ENCODE results near the gene CCDC88A. TPM values are rescaled to one million over a fixed set of nuclear protein-coding genes. Genes with fewer than 3 reads are reported as not detected.
A peak's percentile ranks its signal among the peaks of the same experiment; 100 is the strongest.

The CCDC88A gene
- total RNA-seq, 6 experiments from 2014 or later: 39.7 to 62.5 (median 45.7) TPM

DNA sequence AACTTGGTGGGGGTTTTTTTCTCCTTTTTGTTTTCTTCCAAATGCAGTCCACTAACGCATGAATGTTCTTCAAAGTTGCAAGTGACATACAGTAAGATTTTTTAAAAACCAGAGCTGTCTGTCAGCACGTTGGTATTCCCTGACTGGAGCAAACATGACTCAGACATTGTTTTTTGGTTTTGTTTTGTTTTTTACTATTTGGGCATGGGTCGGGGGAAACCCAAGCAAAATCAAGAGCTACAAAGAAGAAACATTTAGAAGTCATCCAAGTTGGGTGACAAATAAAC, 726 bp upstream of the CCDC88A start:
- Mint-ChIP-seq H3K27ac (peak overlapping the region; percentile 58), H3K27me3 (ENCODE audit: insufficient read depth) (peaks cover 1% of the 10 kb centered on the region), H3K36me3 (ENCODE audit: low read depth) (peaks cover 2% of the 10 kb centered on the region; the same call in 1 of the 2 replicates), H3K4me1 (ENCODE audit: low read depth) (peaks cover 70% of the 10 kb centered on the region), H3K9me3 (no peaks in the 10 kb centered on the region), H3K4me3 (peak overlapping the region; percentile 94)
- DNase-seq: peak; percentile 32
- TF ChIP-seq, protein P1, sequence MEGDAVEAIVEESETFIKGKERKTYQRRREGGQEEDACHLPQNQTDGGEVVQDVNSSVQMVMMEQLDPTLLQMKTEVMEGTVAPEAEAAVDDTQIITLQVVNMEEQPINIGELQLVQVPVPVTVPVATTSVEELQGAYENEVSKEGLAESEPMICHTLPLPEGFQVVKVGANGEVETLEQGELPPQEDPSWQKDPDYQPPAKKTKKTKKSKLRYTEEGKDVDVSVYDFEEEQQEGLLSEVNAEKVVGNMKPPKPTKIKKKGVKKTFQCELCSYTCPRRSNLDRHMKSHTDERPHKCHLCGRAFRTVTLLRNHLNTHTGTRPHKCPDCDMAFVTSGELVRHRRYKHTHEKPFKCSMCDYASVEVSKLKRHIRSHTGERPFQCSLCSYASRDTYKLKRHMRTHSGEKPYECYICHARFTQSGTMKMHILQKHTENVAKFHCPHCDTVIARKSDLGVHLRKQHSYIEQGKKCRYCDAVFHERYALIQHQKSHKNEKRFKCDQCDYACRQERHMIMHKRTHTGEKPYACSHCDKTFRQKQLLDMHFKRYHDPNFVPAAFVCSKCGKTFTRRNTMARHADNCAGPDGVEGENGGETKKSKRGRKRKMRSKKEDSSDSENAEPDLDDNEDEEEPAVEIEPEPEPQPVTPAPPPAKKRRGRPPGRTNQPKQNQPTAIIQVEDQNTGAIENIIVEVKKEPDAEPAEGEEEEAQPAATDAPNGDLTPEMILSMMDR (IDR thresholded peaks at IDR 0.05): no peak

DNA sequence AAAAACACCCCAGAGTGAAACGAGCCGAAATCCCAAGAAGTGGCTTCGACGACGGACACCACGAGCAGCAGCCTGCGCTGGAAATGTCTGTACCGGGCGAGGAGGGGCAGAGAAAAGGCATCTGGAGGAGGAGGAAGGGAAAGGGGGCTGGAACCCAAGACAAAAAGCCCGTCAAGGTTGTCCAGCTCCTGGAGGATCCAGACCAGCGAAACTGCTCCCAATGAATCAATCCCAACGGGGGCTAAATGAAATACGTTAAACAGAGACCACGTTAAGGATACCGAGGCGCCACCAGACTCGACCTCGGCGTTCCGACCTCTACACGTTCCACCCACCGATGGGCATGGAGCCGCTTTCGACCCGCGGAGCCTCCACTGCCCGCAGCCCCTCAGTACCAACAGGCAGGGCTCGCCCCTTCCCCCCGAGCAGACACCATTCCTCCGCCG, 400 bp downstream of the CCDC88A start:
- Mint-ChIP-seq H3K4me1 (ENCODE audit: low read depth) (peaks cover 68% of the 10 kb centered on the region), H3K36me3 (ENCODE audit: low read depth) (peaks cover 6% of the 10 kb centered on the region; the same call in 1 of the 2 replicates), H3K9me3 (no peaks in the 10 kb centered on the region), H3K27ac (peak overlapping the region; percentile 92), H3K4me3 (peak overlapping the region; percentile 94), H3K27me3 (ENCODE audit: insufficient read depth) (peaks cover 1% of the 10 kb centered on the region)
- TF ChIP-seq, protein P1 (IDR thresholded peaks at IDR 0.05): no peak
- no peak for DNase-seq

DNA sequence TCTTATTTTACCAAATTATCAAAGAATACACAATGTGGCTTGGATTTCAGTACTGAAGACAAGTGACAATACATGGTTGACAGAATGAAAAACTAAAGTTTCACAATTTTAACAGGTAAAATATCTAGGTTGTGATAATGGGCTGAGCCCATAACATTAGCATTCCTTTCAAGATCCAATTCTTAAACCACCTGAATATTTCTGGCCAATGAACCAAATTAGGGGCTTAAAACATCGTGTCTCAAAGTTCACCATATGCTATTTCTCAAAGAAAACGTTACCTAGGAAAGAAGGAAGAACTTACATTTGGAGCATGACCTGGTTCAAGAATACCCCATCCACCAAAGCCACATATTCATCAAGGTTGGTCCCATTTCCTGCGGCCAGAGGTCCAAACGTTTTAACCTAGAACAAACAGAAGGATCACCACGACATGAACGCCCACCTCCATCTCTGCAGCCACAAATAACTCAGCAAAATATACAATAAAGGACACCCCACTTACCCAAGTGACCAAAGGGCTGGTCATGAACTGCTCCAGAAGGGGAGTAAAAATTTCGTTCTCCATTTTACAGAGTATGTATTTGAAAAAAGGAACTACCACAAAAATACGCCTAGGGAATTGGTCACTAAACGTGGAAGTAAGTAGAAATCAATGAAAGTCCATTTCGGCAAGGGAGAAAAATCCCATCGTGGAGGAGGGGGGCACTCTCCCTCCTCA, 984 bp downstream of the CCDC88A start:
- TF ChIP-seq, protein P1 (IDR thresholded peaks at IDR 0.05): no peak
- H3K9me3 Mint-ChIP-seq: no peaks in the 10 kb centered on the region
- peaks cover 64% of the 10 kb centered on the region for H3K4me1 Mint-ChIP-seq (ENCODE audit: low read depth)
- H3K36me3 Mint-ChIP-seq (ENCODE audit: low read depth): peaks cover 6% of the 10 kb centered on the region; the same call in 1 of the 2 replicates
- peak overlapping the region; percentile 92 for H3K27ac Mint-ChIP-seq
- no peak for DNase-seq
- H3K27me3 Mint-ChIP-seq (ENCODE audit: insufficient read depth): peaks cover 1% of the 10 kb centered on the region
- H3K4me3 Mint-ChIP-seq: peak overlapping the region; percentile 94

DNA sequence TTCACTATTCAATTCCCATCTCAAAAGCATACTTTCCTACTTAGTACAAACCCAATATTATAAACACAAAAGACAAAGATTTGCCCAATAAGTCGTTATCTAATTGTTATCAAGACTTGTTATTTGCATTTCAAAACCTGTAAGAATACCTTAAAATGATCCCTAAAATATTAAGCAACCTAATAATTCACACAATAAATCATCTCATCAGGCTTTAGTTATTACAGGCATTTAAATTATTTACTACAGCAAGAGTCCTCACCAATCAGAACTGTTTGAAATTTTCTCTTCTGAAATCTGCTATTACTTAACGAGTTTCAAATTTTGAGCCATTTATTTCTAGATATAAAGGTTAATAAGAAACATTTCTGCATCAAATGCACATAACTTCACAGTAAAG, 1.6 kb downstream of the CCDC88A start:
- H3K4me1 Mint-ChIP-seq (ENCODE audit: low read depth): peaks cover 59% of the 10 kb centered on the region
- TF ChIP-seq, protein P1 (IDR thresholded peaks at IDR 0.05): no peak
- peaks cover 6% of the 10 kb centered on the region; the same call in 1 of the 2 replicates for H3K36me3 Mint-ChIP-seq (ENCODE audit: low read depth)
- H3K27ac Mint-ChIP-seq: peak overlapping the region; percentile 36
- H3K4me3 Mint-ChIP-seq: peak overlapping the region; percentile 94
- DNase-seq: peak; percentile 18
- peaks cover 1% of the 10 kb centered on the region for H3K27me3 Mint-ChIP-seq (ENCODE audit: insufficient read depth)
- H3K9me3 Mint-ChIP-seq: no peaks in the 10 kb centered on the region

DNA sequence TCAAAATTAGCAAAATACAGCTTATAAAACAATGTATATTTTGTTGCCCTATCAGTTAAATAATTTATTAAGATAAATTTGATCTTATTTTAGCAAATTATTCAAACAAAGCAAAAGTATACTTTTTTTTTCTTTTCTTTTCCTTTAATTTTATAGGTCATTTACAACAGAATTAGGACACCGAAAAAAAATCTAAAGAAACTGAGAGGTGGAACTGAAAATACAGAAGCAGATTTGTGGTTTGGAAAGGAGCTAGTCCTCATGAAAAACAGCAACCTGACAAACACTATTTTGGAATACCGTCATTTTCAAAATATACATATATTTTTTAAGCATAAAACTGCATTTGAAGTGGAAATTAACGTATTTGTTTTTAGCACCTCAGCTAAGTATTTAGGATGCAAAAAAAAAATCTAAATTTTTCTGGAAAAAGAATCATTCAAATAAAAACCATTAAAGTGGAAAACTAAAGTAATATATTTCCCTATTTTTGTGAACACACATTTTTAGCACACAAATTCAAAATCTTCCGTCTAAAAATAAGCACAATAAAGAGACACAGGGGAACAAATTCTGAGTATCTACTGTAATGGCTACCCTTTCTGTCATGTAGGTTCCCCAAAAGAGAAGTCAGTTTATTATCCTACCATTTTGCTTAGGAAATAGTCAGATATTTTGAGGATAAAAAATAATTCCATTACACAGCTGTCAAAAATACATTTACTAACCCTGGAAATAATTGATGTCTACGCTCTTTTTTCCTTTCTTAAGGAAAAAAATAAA, 2.7 kb downstream of the CCDC88A start:
- no peak for DNase-seq
- Mint-ChIP-seq H3K9me3 (no peaks in the 10 kb centered on the region), H3K36me3 (ENCODE audit: low read depth) (peaks cover 11% of the 10 kb centered on the region; the same call in 1 of the 2 replicates), H3K27ac (peak overlapping the region; percentile 36; the same call in 1 of the 2 replicates), H3K4me3 (peak overlapping the region; percentile 94), H3K27me3 (ENCODE audit: insufficient read depth) (peaks cover 1% of the 10 kb centered on the region), H3K4me1 (ENCODE audit: low read depth) (peaks cover 48% of the 10 kb centered on the region)
- TF ChIP-seq, protein P1 (IDR thresholded peaks at IDR 0.05): no peak

Data from HFFc6 (cell line).